Measurements from ENCODE around the gene TMEM44. TPM values are rescaled to one million over a fixed set of nuclear protein-coding genes. Genes with fewer than 3 reads are reported as not detected.

TMEM44 gene
- total and polyA plus RNA-seq, 10 donors = 5.5 to 30.3 (median 22.1) TPM

GRCh38 chr3:194654443-194654842, 21.2 kb upstream of the TMEM44 start:
- Histone ChIP-seq H3K4me1 (peaks cover 0 to 17% (median 9%) of the 10 kb centered on the region in 6 donors), H3K9me3 (no peaks in the 10 kb centered on the region), H3K27ac (no peak overlapping the region), H3K27me3 (replicated peaks in 1 of 7) (no peaks in the 10 kb centered on the region), H3K4me3 (no peak overlapping the region), H3K36me3 (peaks cover 0 to 88% (median 58%) of the 10 kb centered on the region in 6 donors)
- 72 to 86% (median 85%) methylated on average over 5 of the region's 5 CpGs for WGBS, 5 donors
- TF ChIP-seq POLR2AphosphoS5 (IDR thresholded peaks at IDR 0.05) = no peak
- TF ChIP-seq POLR2A (IDR thresholded peaks at IDR 0.05) = no peak
- TF ChIP-seq CTCF (IDR thresholded peaks at IDR 0.05 in 8 of 11, conservative IDR thresholded peaks at IDR 0.05 in 3 of 11) = no peak
- no peak for DNase-seq
- intact Hi-C loops (cut with DNase I; ENCODE audit: low total_unique reads) = no loop called here

- 80 to 99% (median 89%) methylated on average over 3 of the region's 3 CpGs for WGBS, 5 donors
- no peak overlapping the region for H3K4me3 ChIP-seq
- no peaks in the 10 kb centered on the region for H3K4me1 ChIP-seq
- TF ChIP-seq CTCF (IDR thresholded peaks at IDR 0.05 in 8 of 11, conservative IDR thresholded peaks at IDR 0.05 in 3 of 11) = no peak
- no peak for TF ChIP-seq POLR2AphosphoS5 (IDR thresholded peaks at IDR 0.05)
- TF ChIP-seq POLR2A (IDR thresholded peaks at IDR 0.05) = no peak
- no peak overlapping the region for H3K27ac ChIP-seq
- H3K27me3 ChIP-seq (replicated peaks in 1 of 7) = no peaks in the 10 kb centered on the region
- H3K36me3 ChIP-seq = peaks cover 2 to 99% (median 82%) of the 10 kb centered on the region in 6 donors
- no peaks in the 10 kb centered on the region for H3K9me3 ChIP-seq
- no peak for DNase-seq
- intact Hi-C loops (cut with DNase I; ENCODE audit: low total_unique reads) = no loop called here
Observed at GRCh38 chr3:194647747-194648146, 14.5 kb upstream of the TMEM44 start.

GRCh38 chr3:194642769-194643168, 9.6 kb upstream of the TMEM44 start:
- Histone ChIP-seq H3K27ac (no peak overlapping the region), H3K4me1 (peaks cover 0 to 20% (median 8%) of the 10 kb centered on the region in 6 donors), H3K4me3 (no peak overlapping the region), H3K9me3 (no peaks in the 10 kb centered on the region), H3K36me3 (peaks cover 0 to 79% (median 51%) of the 10 kb centered on the region in 6 donors), H3K27me3 (replicated peaks in 1 of 7) (no peaks in the 10 kb centered on the region)
- 93 to 98% (median 95%) methylated on average over 2 of the region's 2 CpGs for WGBS, 5 donors
- TF ChIP-seq POLR2A (IDR thresholded peaks at IDR 0.05) (no peak), POLR2AphosphoS5 (IDR thresholded peaks at IDR 0.05) (no peak), CTCF (IDR thresholded peaks at IDR 0.05 in 8 of 11, conservative IDR thresholded peaks at IDR 0.05 in 3 of 11) (no peak)
- intact Hi-C loops (cut with DNase I; ENCODE audit: low total_unique reads) = no loop called here
- DNase-seq = no peak

- no peaks in the 10 kb centered on the region for H3K27me3 ChIP-seq (replicated peaks in 1 of 7)
- no peak for DNase-seq
- H3K36me3 ChIP-seq = peaks cover 0 to 60% (median 41%) of the 10 kb centered on the region in 6 donors
- no peaks in the 10 kb centered on the region for H3K9me3 ChIP-seq
- intact Hi-C loops (cut with DNase I; ENCODE audit: low total_unique reads) = no loop called here
- peak overlapping the region; percentile 26 to 74 (median 62) for H3K27ac ChIP-seq
- TF ChIP-seq CTCF (IDR thresholded peaks at IDR 0.05 in 8 of 11, conservative IDR thresholded peaks at IDR 0.05 in 3 of 11) (peak in 3 of 11 experiments; percentile 5 to 35 (median 13)), POLR2A (IDR thresholded peaks at IDR 0.05) (no peak)
- peaks cover 0 to 20% (median 8%) of the 10 kb centered on the region in 6 donors for H3K4me1 ChIP-seq
- H3K4me3 ChIP-seq = no peak overlapping the region
- WGBS, 5 donors = 60 to 81% (median 71%) methylated on average over 7 of the region's 7 CpGs
Observed at GRCh38 chr3:194640829-194641228, 7.6 kb upstream of the TMEM44 start.
